GM23248 (cell line): ENCODE data around the gene LDLRAD4.

ENCODE experiments used
- EZH2 ChIP-seq: fragments of 200-600 bp; sonication (generic); IDR thresholded peaks from 2 replicates; pipeline ENCODE4 v1.6.1; 2018; ENCODE audit warnings: antibody characterized with exemption, mild to moderate bottlenecking; ENCODE audit not compliant: insufficient read depth, poor library complexity, severe bottlenecking
- EZH2phosphoT487 ChIP-seq: fragments of 200-600 bp; sonication (generic); IDR thresholded peaks from 2 replicates; pipeline ENCODE4 v1.6.1; 2018; ENCODE audit warnings: antibody characterized with exemption, moderate library complexity, mild to moderate bottlenecking, low read depth; ENCODE audit not compliant: insufficient read depth

DNA sequence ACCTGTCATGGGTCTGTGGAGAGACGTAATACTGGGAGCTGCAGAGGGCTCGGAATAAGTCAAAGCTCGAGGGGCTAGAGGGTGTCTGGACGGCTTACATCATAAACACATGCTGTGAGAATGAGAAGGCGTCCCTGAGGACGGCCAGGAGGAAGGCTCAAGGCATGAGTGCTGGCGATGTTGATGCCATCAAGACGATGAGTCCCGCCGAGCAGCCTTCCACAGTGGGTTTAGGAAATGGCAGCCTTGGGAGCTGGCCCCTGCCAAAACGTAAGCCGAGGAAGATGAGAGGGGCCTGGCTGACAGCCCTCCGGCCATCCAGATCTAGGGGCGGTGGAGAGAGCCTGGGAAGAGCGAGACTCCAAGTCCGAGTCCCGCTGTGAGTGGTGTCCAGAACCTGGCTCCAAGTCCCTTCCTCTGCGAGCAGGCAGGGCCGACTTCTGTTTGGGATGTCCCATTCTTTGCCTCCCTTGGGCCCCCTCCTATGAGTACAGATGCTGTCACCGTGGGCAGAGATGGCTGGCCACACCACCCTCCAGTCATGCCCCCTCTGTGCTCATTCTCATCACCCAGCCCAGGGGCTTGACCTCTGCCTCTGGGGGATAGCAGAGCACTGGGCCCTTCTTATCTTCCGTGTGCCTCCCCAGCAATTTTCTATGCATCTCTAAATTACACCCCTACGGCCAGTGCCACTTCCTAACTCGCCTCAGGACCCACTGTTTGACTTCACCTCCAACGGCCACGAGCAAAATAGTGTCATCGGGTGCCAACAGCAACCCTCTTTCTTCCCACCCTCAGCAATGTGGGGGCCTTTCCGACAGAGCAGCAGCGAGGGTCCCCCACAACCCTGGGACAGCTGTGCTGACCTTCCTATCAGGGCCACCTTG, 332.1 kb downstream of the LDLRAD4 start:
- TF ChIP-seq EZH2 = no peak
- no peak for TF ChIP-seq EZH2phosphoT487
